Suprapubic skin (tissue), 4 donors: ENCODE measurements around the gene ZC3H12A.

Source experiments
- EP300 ChIP-seq: sonication (generic); formaldehyde crosslinking; IDR thresholded peaks from one replicate; pipeline ENCODE4 v1.6.1; 2017; ENCODE audit warnings: antibody characterized with exemption
- POLR2A ChIP-seq, 2 donors: fragments of 450-650 bp; IDR thresholded peaks; one replicate each; pipeline ENCODE4 v1.6.1; 2017; ENCODE audit warnings: antibody characterized with exemption in 2 of 2, mild to moderate bottlenecking in 2 of 2, moderate library complexity in 2 of 2
- POLR2AphosphoS5 ChIP-seq, 3 donors: sonication (generic); formaldehyde crosslinking; IDR thresholded peaks; one replicate each; pipeline ENCODE4 v1.6.1; 2017; ENCODE audit warnings: antibody characterized with exemption in 3 of 3
- TF ChIP-seq, protein P1 (sequence below), 2 donors: fragments of 200-600 bp in 1 of 2; fragments of 450-650 bp in 1 of 2; sonication (generic) in 1 of 2; IDR thresholded peaks; one replicate each; pipeline ENCODE4 v1.5.1; 2016 to 2019; ENCODE audit warnings: antibody characterized with exemption in 2 of 2, mild to moderate bottlenecking in 1 of 2, moderate library complexity in 1 of 2

- TF ChIP-seq, protein P1, sequence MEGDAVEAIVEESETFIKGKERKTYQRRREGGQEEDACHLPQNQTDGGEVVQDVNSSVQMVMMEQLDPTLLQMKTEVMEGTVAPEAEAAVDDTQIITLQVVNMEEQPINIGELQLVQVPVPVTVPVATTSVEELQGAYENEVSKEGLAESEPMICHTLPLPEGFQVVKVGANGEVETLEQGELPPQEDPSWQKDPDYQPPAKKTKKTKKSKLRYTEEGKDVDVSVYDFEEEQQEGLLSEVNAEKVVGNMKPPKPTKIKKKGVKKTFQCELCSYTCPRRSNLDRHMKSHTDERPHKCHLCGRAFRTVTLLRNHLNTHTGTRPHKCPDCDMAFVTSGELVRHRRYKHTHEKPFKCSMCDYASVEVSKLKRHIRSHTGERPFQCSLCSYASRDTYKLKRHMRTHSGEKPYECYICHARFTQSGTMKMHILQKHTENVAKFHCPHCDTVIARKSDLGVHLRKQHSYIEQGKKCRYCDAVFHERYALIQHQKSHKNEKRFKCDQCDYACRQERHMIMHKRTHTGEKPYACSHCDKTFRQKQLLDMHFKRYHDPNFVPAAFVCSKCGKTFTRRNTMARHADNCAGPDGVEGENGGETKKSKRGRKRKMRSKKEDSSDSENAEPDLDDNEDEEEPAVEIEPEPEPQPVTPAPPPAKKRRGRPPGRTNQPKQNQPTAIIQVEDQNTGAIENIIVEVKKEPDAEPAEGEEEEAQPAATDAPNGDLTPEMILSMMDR (IDR thresholded peaks at IDR 0.05) = no peak
- TF ChIP-seq POLR2A (IDR thresholded peaks at IDR 0.05) = no peak
- no peak for TF ChIP-seq POLR2AphosphoS5 (IDR thresholded peaks at IDR 0.05)
- TF ChIP-seq EP300 = no peak
Measured at GRCh38 chr1:37438869-37439343, 35.5 kb upstream of the ZC3H12A start.
